Peyer's patch (tissue), 4 donors: ENCODE measurements around the gene USH2A.

Source experiments
- CTCF ChIP-seq, 6 experiments: fragments of 450-650 bp in 4 of 6; fragments of 200-600 bp in 2 of 6; sonication (generic) in 1 of 6; IDR thresholded peaks; one replicate each; pipeline ENCODE4 v1.5.1; 2017 to 2019; ENCODE audit warnings: antibody characterized with exemption in 6 of 6, mild to moderate bottlenecking in 3 of 6, moderate library complexity in 1 of 6
- POLR2A ChIP-seq, 2 donors: fragments of 450-650 bp; IDR thresholded peaks; one replicate each; pipeline ENCODE4 v1.5.1; 2017; ENCODE audit warnings: antibody characterized with exemption in 2 of 2, mild to moderate bottlenecking in 2 of 2, moderate library complexity in 2 of 2

- TF ChIP-seq POLR2A (IDR thresholded peaks at IDR 0.05) (no peak), CTCF (IDR thresholded peaks at IDR 0.05) (no peak)
Measured at GRCh38 chr1:216306830-216307229, 116.4 kb downstream of the USH2A start.
